T1000 (cell line): ENCODE data around the gene MPST.
"Not testable (repeated sequence)": the region's sequence is repeated elsewhere in the genome, so short reads cannot be mapped to it uniquely, and the experiment has no call there.

ENCODE experiments used
- DNase-seq: peaks from one replicate; lab custom pipeline; 2025; ENCODE audit warnings: mixed read lengths; lab: John Stamatoyannopoulos, UW

The MPST gene

GRCh38 chr22:37060801-37061610, 41.5 kb downstream of the MPST start:
- no peak for DNase-seq

DNA sequence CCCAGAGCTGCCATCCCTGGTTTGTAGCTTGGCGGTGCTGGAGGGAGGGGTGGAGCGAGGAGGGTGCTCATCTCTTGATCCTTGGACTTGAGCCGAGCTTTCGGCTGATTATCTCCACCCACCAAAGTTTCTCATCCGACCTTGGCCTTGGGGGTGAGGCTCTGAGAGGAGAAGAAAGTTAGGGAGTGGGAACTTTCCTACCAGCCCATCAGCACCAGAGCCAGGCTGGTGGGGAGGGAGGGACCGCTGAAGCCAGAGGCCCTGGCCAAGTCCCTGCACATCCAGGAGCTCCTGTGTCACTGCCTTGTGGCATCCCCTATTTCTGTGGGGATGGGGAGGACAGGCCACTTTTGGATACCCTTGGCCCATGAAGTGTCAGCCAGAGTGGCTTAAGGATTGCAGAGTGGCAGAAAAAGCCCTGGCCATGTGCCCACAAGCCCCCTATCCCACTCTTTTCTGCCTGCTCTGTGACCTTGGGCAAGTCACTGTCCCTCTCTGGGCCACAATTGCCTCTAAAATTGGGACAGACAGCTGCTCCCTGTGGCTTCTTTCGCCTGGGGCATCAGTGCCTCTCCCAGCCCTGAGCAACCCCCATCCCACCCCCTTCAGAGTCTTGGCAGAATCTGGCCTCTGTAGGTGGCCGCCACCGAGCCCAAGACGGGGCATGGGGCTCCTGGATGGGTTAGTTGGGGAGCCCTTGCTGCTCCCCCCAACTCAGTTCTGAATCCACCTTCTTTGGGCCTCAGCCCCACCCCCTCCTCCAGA, 42.3 kb downstream of the MPST start:
- no peak for DNase-seq

GRCh38 chr22:37062376-37062675, 42.8 kb downstream of the MPST start:
- no peak for DNase-seq

DNA sequence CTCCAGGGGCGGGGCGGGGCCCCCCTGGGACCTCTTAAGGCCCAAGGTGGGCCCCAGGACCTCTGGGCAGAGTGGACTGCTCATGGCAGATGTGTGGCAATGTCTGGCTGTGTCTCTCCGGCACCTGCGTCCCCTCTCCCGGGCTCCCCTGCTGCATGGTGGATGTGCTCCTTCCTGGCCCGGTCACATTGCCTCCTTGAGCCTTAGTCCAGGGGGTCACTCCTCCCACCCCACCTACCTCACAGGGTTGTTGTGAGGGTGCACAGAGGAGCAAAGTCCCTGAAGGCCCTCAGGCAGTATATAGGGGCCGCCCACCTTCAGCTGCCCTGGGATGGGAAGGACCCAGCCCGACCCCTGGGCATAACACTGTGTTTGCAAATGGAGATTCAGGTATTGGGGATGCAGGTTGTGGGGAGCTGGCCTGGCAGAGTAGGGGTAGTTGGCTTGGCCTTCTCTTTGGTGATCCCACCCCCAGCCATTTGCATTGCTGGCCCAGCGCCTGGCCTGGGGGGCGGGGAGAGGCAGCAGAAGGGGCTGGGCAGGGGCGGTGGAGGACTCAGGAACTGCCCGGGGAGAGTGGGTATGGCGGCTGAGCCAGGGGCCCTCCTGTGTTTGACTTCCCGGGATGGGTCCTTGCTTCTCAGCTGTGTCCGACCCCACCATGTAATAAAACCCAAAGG, 43.3 kb downstream of the MPST start:
- no peak for DNase-seq

GRCh38 chr22:37063431-37064420, 44.2 kb downstream of the MPST start:
- DNase-seq, result no peak

DNA sequence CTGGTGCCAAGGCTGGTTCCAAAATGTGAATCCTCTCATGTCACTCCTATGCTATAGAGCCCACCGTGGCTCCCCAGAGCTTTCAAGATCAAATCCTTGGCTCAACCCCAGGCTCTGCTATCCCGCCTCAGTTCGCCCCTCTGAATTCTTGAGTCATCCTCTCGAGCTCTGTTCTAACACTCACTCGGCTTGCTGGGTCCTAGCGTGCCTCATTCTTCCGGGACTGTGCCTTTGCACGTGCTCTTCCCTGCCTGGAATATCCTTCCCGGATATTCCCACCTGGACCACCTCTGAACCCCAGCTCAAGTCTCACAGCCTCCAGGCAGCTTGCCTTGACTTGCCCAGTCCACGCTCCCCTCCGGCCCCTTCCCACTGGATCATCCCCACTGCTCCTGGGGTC, 45.0 kb downstream of the MPST start:
- DNase-seq, result no peak

DNA sequence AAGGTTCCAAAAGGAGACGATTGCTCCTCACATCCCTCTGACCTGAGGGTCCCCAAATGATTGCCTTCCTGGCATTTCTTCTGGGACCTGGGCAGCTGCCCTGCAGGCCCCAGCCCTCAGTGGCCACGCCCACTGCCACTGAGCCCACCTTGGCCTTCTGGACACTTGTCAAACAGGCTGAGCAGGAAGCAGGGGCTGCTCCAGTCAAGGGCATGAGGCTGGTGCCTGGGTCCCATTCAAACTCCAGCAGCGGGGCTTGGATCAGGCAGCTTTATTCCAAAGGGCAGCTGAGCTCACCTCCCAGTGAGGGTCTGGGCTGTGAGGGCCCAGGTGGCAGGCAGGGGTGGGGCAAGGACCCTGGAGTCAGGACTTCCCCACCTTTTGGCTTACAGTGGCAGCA, 45.6 kb downstream of the MPST start:
- no peak for DNase-seq

- no peak for DNase-seq
Observed at GRCh38 chr22:37065961-37066360, 46.4 kb downstream of the MPST start.

- DNase-seq, result no peak
Observed at GRCh38 chr22:37067428-37067827, 47.9 kb downstream of the MPST start.

DNA sequence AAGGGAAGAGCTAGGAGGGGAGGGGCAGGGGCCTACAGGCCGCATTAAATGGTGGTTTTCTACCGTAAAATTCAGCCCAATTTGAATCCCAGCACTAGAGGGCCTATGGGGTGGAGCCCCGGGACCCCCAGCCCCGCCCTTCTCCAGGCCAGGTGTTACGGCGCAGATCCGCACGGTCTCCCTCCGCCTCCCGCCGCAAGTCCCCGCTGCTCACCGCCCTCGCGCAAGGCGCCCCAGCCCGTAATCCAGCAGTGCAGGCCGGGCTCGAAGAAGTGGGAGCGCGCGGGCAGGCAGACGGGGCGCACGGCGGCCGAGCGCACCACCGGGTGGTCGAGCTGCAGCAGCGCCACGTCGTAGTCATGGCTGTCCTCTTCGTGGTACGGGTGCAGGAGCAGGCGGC, 49.3 kb downstream of the MPST start:
- no peak for DNase-seq

- DNase-seq, result no peak
Observed at GRCh38 chr22:37069319-37069718, 49.8 kb downstream of the MPST start.

GRCh38 chr22:37069719-37070118, 50.2 kb downstream of the MPST start:
- DNase-seq, result no peak

- no peak for DNase-seq
Observed at GRCh38 chr22:37070334-37070733, 50.8 kb downstream of the MPST start.

- DNase-seq, result no peak
Observed at GRCh38 chr22:37070744-37071143, 51.2 kb downstream of the MPST start.

DNA sequence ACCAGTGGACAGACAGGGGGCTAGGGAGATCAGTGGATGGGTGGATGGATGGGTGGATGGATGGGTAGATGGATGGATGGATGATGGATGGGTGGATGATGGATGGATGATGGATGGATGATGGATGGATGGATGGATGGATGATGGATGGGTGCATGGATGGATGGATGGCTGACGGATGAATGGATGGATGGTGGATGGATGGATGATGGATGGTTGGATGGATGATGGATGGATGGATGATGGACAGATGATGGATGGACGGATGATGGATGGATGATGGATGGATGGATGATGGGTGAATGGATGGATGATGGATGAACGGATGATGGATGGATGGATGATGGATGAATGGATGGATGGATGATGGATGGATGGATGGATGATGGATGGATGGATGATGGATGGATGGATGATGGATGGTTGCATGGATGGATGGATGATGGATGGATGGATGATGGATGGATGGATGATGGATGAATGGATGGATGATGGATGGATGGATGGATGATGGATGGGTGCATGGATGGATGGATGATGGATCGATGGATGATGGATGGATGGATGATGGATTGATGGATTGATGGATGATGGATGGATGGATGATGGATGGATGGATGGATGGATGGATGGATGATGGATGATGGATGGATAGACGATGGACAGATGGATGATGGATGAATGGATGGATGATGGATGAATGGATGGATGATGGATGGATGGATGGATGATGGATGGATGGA, 52.5 kb downstream of the MPST start:
- not testable (repeated sequence) for DNase-seq

- DNase-seq, result no peak
Observed at GRCh38 chr22:37072673-37073072, 53.1 kb downstream of the MPST start.

DNA sequence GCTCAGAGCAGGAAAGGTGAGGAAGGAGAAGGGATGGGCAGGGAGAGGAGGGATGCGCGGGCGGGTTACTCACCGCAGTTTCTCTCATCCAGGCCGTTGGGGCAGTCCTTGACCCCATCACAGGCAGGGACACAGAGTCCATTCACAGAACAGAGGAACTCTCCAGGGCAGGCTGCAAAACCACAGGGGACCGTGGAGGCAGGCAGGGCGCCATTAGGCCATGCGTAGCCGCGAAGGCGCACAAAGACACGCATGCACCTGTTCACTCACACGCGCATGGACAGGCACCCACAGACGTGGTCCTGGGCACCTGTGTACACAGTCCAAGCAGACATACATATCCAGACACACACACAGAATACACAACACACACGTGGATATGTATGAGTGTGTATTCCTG, 55.0 kb downstream of the MPST start:
- no peak for DNase-seq

- DNase-seq, result no peak
Observed at GRCh38 chr22:37075046-37075445, 55.5 kb downstream of the MPST start.

- no peak for DNase-seq
Observed at GRCh38 chr22:37075822-37076433, 56.4 kb downstream of the MPST start.

DNA sequence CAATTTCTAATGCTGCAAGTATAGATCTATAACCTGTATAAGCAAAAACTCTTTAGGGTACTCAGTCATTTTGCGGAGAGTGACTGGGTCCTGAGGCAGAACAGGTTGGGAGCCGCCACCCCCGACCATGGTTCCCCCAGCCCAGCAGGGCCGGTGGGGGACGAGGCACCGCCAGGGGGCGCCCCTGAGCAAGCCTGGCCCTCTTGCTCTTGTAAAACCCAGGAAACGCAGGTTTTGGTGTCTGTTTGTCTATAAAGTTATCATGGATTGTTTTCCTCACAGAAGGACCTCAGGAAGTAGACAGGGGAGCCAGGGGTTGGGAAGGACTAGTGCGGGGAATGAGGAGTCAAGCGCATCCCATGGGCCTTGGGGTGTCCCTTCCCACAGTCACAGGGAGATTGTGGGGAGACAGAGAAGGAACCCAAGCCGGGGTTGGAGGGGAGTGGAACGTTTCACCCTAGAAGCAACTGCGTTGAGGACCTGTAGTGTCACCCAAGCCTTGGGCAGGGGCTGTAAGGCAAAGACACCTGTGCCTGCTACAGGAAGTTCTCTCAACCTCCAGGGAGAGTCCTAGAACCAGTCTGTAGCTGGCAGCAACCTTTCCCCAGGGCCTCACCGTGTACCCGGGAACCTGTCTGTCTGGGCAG, 58.4 kb downstream of the MPST start:
- DNase-seq, result no peak
